HG03432 (cell line): ENCODE measurements around the gene S100PBP.

Experiments used
- ATAC-seq: cut with Tn5 transposase; IDR thresholded peaks from one replicate; pipeline ENCODE4 v1.9.1; 2021; ENCODE audit warnings: mild to moderate bottlenecking, moderate library complexity; ENCODE audit not compliant: unreplicated experiment

Gene S100PBP

GRCh38 chr1:32868806-32869455 is 51.5 kb downstream of the S100PBP start:
- no peak for ATAC-seq

GRCh38 chr1:32869923-32870614 is 52.6 kb downstream of the S100PBP start:
- ATAC-seq, result no peak

- no peak for ATAC-seq
Measured at GRCh38 chr1:32870615-32871363, 53.3 kb downstream of the S100PBP start, which contains the start of gene FNDC5. TSS of gene FNDC5 (minus strand) at chr1:32870912.

- ATAC-seq, result no peak
Measured at GRCh38 chr1:32871364-32872191, 54.1 kb downstream of the S100PBP start.

GRCh38 chr1:32872192-32872460 is 54.7 kb downstream of the S100PBP start:
- no peak for ATAC-seq

- ATAC-seq, result no peak
Measured at GRCh38 chr1:32873484-32873883, 56.0 kb downstream of the S100PBP start.

GRCh38 chr1:32874860-32875752 is 57.7 kb downstream of the S100PBP start:
- no peak for ATAC-seq

GRCh38 chr1:32876341-32877210 is 59.1 kb downstream of the S100PBP start:
- ATAC-seq, result no peak

GRCh38 chr1:32877211-32878110 is 60.0 kb downstream of the S100PBP start:
- no peak for ATAC-seq

- ATAC-seq, result no peak
Measured at GRCh38 chr1:32878183-32878582, 60.7 kb downstream of the S100PBP start.

GRCh38 chr1:32878637-32879041 is 61.2 kb downstream of the S100PBP start:
- ATAC-seq, result no peak

GRCh38 chr1:32881291-32881690 is 63.8 kb downstream of the S100PBP start:
- no peak for ATAC-seq

- ATAC-seq, result no peak
Measured at GRCh38 chr1:32881871-32882850, 64.7 kb downstream of the S100PBP start.

- no peak for ATAC-seq
Measured at GRCh38 chr1:32883338-32884031, 66.0 kb downstream of the S100PBP start.

GRCh38 chr1:32884032-32884372 is 66.5 kb downstream of the S100PBP start:
- no peak for ATAC-seq

GRCh38 chr1:32884726-32885125 is 67.3 kb downstream of the S100PBP start:
- no peak for ATAC-seq

- ATAC-seq, result no peak
Measured at GRCh38 chr1:32885676-32886003, 68.2 kb downstream of the S100PBP start.
